ENCODE data around the gene KIFAP3.
"Not testable (repeated sequence)": the region's sequence is repeated elsewhere in the genome, so short reads cannot be mapped to it uniquely, and the experiment has no call there.

The KIFAP3 gene

DNA sequence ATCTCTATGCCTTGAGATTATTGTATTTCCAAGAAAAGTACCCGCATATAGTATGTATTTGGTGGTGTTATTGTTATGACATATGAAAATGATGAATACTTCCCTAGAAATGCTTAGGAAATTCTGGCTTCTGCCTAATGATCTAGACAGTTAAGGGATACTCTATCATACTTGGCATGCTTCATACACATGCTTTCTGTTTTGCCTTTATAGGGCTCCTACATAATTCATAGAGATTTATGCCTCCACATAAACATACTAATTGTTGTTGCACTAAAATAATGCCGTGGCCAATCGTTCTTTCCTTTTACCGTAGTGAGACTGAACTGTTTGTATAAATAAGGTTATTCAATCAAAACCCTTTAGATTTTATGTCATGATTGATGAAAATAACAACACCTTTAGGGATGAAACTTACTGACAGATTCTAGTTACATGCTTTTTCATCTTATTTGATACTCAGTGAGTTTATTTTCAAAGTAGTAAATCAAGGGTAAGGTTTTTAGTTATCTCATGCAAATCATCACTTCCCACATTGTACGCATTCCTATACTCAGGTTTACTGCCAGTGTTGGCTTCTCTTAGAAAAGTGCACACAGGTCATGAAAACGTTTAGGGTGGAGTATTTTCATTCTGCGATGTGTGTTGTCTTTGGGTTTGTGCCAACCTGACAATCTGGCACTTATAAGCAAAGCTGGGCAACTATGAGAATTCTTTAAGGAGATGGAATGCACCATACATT lies 140.3 kb downstream of the KIFAP3 start:
- no peak overlapping the region for H3K4me3 ChIP-seq (ENCODE audit: low read length)
- no peak for DNase-seq (ENCODE audit: low read depth, low spot score)

- H3K4me3 ChIP-seq (ENCODE audit: low read length): no peak overlapping the region
- DNase-seq (ENCODE audit: low read depth, low spot score): no peak
These were observed 142.7 kb downstream of the KIFAP3 start for GRCh38 chr1:169931795-169932231.

DNA sequence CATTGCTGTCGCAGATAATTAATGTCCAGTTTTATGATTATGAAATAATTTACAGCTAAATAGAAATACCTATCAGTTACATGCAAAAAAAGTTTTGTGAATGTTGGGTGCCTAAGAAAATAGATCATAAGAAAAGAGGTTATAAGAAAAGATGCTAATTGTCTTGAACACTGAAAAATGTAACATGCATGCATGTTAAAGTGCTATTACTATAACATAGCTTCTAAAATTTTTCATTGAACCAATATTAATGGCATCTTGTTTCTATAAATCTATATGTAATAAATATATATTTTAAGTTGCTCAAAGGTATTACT lies 145.3 kb downstream of the KIFAP3 start:
- no peak for DNase-seq (ENCODE audit: low read depth, low spot score)
- H3K4me3 ChIP-seq (ENCODE audit: low read length): no peak overlapping the region

GRCh38 chr1:169928438-169929209 lies 145.9 kb downstream of the KIFAP3 start:
- DNase-seq (ENCODE audit: low read depth, low spot score): peak; percentile 63
- no peak overlapping the region for H3K4me3 ChIP-seq (ENCODE audit: low read length)

GRCh38 chr1:169925505-169926482 lies 148.7 kb downstream of the KIFAP3 start:
- peak; percentile 53 for DNase-seq (ENCODE audit: low read depth, low spot score)
- no peak overlapping the region for H3K4me3 ChIP-seq (ENCODE audit: low read length)

DNA sequence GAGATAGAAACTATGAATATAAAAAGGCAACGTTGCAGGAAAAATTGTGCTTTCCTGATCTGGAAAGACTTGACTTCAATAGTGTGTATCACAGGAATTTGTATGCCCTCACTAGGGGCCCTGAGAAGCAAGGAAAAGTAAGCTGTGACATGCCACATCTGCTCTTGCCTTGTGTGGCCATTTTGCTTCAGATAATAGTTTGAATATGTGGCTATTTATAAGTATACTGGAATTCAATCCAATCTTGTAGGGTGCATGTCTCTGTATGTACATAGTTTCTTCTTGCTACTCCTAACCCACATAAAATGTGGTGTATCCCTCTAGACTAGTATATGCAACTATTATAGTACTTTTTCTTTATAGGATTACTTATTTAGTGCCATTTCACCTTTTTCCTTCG lies 149.7 kb downstream of the KIFAP3 start:
- H3K4me3 ChIP-seq (ENCODE audit: low read length): no peak overlapping the region
- no peak for DNase-seq (ENCODE audit: low read depth, low spot score)

- no peak for DNase-seq (ENCODE audit: low read depth, low spot score)
- H3K4me3 ChIP-seq (ENCODE audit: low read length): no peak overlapping the region
These were observed 150.4 kb downstream of the KIFAP3 start for GRCh38 chr1:169924063-169924462.

DNA sequence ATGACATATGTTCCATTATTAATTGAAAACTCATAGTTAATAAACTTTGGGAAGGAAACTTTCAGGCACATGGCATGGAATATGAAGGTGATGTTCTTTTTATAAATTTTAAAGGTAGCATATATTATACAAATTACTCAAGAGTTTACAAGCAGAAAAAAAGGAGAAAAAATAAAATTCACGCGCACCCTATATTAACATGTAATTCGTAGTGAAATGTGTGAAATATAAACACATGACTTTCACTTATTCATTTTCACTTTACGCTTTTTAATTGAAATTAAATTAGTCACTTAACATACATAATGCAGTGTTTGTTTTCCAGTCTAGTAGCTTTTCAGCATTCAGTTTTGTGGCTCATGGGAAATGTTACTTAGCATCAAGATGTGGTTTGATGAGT lies 153.4 kb downstream of the KIFAP3 start:
- no peak overlapping the region for H3K4me3 ChIP-seq (ENCODE audit: low read length)
- DNase-seq (ENCODE audit: low read depth, low spot score): no peak

DNA sequence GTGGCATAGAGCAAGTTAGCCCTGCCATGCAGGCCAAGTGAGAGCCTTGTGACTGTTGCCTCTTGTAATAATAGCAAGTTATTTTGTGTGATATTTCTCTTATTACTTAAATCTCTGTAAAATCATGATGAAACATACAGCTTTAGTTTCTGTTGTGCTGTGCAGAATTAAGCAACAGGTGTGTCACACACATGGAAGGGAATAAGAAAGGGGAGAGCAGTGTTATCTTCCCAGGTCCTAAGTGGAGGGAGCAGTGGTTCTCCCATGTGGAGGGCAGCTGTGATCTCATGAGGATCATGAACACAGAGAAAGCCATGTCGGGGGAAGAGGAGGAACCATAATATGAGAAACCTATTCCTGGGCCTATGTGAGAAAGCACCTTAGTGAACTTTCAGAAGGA lies 155.6 kb downstream of the KIFAP3 start:
- DNase-seq (ENCODE audit: low read depth, low spot score): no peak
- no peak overlapping the region for H3K4me3 ChIP-seq (ENCODE audit: low read length)

DNA sequence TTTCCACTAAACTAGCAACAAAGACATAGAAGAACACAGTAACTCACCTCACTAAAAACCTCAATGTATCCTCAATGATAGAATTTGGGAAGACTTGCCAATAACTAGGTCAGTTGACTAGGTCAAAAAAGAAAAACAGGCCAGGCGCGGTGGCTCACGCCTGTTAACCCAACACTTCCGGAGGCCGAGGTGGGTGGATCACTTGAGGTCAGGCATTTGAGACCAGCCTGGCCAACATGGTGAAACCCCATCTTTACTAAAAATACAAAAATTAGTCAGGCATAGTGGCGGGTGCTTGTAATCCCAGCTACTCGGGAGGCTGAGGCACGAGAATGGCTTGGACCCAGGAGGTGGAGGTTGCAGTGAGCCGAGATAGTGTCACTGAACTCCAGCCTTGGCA lies 156.3 kb downstream of the KIFAP3 start:
- not testable (repeated sequence) for H3K4me3 ChIP-seq (ENCODE audit: low read length); DNase-seq (ENCODE audit: low read depth, low spot score)

- H3K4me3 ChIP-seq (ENCODE audit: low read length): no peak overlapping the region
- DNase-seq (ENCODE audit: low read depth, low spot score): no peak
These were observed 159.3 kb downstream of the KIFAP3 start for GRCh38 chr1:169915150-169915549.

GRCh38 chr1:169914531-169914930 lies 160.0 kb downstream of the KIFAP3 start:
- DNase-seq (ENCODE audit: low read depth, low spot score): no peak
- no peak overlapping the region for H3K4me3 ChIP-seq (ENCODE audit: low read length)

DNA sequence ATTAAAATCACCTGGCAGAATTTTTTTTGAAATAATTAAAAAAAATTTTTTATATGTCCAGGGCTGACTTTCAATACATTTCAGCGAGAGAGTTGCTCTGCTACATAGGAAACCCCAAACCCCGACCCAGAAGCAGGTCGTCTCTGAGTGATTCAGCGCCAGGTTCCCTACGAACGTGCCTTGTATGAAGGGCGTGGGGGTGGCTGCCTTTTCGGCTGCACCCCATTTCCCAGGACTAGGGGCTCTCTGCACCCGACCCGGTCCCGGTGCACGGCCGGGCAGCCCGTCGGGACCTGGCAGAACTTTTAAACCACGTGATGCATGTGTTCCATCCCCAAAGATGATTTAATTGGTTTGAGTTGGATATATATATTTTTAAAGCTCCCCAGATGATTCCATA lies 165.0 kb downstream of the KIFAP3 start:
- H3K4me3 ChIP-seq (ENCODE audit: low read length): no peak overlapping the region
- DNase-seq (ENCODE audit: low read depth, low spot score): no peak

- DNase-seq (ENCODE audit: low read depth, low spot score): no peak
These were observed 167.6 kb downstream of the KIFAP3 start for GRCh38 chr1:169906938-169907337.

GRCh38 chr1:169904834-169905233 lies 169.7 kb downstream of the KIFAP3 start:
- no peak overlapping the region for H3K4me3 ChIP-seq (ENCODE audit: low read length)
- DNase-seq (ENCODE audit: low read depth, low spot score): no peak

More at GRCh38 chr1:169906938-169907337, 167.6 kb downstream of the KIFAP3 start:
- no peak overlapping the region for H3K4me3 ChIP-seq (ENCODE audit: low read length)

- DNase-seq (ENCODE audit: low read depth, low spot score): no peak
- no peak overlapping the region for H3K4me3 ChIP-seq (ENCODE audit: low read length)
These were observed 171.7 kb downstream of the KIFAP3 start for GRCh38 chr1:169902751-169903150.

GRCh38 chr1:169901115-169901514 lies 173.4 kb downstream of the KIFAP3 start:
- DNase-seq (ENCODE audit: low read depth, low spot score): no peak
- no peak overlapping the region for H3K4me3 ChIP-seq (ENCODE audit: low read length)

- no peak overlapping the region for H3K4me3 ChIP-seq (ENCODE audit: low read length)
- no peak for DNase-seq (ENCODE audit: low read depth, low spot score)
These were observed 173.9 kb downstream of the KIFAP3 start for GRCh38 chr1:169900571-169900970.

GRCh38 chr1:169899519-169900217 lies 174.8 kb downstream of the KIFAP3 start:
- H3K4me3 ChIP-seq (ENCODE audit: low read length): no peak overlapping the region
- DNase-seq (ENCODE audit: low read depth, low spot score): no peak

All from Jurkat, Clone E6-1 (cell line).